HG03095 (cell line): ENCODE results near the gene DDA1.

Source experiments
- ATAC-seq: cut with Tn5 transposase; IDR thresholded peaks from one replicate; pipeline ENCODE4 v1.9.1; 2021; ENCODE audit warnings: moderate library complexity; ENCODE audit not compliant: unreplicated experiment

DDA1 gene

DNA sequence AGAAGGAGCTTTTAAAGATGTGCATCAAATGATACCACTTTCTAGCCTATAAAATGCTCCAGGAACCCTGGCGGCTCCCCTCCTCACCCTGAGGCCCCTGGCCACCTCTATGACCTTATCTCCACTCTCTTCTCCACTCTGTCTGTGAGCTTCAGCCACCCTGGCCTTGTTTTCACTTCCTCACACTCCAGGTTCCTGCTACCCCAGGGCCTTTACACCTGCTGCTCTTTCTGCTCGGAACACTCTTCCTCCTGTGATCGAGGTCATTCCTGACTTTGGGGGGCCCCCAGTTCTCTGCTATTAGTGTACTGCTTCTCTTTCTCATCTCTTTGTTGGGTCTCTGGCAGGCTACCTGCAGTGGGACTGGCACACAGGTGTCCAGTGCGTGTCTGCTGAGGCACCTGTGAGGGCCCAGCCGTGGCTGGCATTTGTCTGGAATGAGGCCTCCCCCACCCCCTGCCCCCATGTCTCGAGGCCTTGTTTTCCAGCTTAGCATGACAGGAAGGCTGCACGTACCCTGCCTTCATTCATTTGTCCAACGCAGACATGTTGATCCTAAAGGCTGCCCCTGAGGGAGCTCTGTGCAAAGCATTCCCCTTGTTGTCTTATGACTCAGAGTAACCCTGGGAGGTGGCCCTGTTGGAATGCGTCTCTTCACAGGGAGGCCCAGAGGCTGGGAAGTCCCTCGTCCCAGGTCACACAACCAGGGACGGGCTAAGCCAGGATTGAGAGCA is 2.3 kb downstream of the DDA1 start:
- no peak for ATAC-seq

DNA sequence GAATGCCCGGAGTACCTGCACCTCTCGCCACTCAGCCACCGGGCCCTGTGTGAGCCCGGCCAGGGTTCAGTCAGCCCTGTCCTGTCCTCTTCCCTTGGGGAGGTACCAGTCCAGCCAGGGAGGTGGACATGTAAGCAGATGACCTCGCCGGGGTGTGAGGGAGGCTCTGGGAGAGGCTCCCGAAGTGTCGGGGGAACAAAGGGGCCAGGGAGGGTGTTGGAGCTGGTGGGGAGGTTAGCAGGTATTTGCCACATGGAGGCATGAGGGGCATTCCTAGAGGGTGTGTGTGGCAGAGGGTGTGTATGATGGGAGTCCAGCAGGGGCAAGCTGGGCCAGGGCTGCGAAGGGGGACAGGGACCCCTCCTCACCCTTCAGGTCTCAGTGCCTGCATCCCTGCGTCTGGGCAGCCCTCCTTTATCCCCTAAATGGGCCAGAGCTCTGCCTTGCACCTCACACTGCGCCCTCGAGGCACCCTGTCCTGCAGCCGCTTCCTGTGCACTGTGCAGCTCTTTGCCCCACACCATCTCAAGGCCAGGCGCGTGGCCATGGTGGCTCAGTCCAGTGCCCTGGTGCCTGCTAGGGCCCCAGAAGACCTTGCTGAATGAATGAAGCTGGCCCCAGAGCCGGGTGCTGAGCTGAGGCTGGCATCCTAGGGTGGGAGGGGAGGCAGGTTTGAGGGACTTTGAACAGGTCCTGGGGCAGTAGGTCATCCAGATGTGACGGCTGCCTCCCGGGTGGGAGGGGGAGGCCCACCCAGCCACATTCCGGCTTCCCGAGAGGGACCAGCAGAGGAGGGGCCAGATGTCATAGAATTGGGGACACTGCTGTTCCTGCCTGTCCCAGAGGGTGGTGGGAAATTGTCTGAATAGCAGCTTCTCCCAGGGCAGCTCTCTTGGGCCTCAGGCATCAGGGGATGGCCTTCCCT is 3.1 kb downstream of the DDA1 start:
- no peak for ATAC-seq

DNA sequence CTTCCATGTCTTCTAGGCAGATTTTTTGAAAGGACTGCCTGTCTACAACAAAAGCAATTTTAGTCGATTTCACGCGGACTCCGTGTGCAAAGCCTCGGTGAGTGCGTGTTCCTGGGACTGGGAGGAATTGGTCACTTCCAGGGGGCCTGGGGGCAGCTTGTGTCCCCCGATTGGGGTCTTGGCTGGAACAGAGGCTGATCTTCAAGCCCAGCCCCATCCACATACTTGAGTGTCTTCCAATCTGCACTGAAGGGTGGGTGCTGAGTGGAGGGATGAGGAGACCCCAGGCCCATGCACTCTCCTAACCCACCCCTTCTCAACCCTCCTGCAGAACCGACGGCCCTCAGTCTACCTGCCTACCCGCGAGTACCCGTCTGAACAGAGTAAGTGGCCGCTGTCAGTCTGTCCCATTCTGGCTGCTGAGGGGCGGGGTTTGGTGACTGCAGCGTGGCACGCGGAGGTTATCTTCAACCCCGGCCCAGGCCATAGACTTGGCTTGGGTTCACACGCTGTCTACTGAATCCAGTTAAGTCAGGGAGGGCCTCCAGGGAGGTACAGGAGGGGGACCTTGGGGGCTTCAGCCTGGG is 4.7 kb downstream of the DDA1 start:
- ATAC-seq: no peak

DNA sequence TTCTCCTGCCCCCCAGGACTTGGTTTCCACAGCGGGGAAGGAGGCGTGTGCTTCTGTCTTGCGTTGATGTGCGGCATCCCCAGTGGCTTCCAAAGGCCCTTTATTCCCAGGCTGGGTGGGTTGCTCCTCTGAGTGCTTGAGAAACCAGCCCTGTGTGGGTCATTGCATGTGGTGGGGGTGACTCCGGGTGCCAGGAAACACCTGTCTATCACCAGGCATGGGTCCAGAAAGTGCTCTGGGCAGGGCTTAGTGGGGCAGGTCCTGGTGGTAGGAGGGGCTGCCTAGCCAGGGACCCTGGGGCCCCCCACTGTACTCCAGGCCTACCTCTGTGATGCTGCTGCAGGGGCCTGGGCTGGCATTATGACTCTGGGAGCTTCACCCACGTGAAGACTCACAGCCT is 9.6 kb downstream of the DDA1 start:
- no peak for ATAC-seq

DNA sequence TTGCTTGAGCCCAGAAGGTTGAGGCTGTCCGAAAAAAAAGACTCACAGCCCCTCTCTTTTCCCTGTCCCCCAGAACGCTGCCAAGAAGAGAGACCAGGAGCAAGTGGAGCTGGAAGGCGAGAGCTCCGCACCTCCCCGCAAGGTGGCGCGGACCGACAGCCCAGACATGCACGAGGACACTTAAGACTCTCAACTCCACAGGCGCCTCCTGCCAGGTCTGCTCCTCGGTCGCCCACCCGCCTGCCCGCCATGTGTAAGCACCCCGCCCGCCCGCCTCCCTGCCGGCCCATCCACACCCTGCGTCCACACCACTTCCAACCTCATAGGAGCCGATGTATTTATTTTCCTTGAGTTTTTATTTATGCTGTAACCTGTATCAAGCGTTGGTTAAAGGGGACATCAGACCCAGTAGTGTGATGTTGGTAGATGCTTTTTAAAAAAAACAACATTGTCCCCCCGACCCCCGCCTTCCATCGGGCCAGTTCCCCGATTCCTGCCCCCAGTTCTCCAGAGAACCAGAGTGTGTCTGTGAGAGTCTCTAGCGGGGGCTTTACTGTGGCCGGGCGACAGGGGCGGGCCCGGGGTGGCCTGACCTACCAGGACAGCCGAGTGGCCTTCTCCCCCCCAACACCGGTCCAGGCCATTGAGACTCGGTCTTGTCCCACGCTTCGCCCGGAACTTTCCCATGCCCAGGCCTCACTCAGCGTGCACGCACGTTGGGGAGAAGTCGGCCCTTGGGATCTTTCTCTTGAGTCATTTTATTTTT is 10.3 kb downstream of the DDA1 start:
- ATAC-seq: no peak

DNA sequence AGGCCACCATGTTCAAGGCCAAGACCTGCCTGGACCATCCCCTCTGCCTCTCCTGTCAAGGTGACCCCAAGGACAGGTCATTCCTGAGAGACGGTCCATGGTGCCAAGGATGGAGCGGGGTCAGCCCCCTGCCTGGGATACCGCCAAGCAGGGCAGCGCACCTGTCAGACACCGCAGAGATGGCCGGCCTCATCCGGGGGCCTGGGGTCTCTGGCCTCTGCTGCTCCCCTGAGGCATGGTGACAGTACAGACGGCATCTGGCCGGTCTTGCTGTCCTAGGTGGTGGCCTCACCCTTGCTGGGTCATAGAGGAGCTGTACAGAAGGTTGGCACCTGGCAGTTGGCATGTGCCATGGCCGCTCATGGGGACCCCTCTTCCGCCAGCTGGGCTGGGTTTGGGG is 11.1 kb downstream of the DDA1 start:
- no peak for ATAC-seq

DNA sequence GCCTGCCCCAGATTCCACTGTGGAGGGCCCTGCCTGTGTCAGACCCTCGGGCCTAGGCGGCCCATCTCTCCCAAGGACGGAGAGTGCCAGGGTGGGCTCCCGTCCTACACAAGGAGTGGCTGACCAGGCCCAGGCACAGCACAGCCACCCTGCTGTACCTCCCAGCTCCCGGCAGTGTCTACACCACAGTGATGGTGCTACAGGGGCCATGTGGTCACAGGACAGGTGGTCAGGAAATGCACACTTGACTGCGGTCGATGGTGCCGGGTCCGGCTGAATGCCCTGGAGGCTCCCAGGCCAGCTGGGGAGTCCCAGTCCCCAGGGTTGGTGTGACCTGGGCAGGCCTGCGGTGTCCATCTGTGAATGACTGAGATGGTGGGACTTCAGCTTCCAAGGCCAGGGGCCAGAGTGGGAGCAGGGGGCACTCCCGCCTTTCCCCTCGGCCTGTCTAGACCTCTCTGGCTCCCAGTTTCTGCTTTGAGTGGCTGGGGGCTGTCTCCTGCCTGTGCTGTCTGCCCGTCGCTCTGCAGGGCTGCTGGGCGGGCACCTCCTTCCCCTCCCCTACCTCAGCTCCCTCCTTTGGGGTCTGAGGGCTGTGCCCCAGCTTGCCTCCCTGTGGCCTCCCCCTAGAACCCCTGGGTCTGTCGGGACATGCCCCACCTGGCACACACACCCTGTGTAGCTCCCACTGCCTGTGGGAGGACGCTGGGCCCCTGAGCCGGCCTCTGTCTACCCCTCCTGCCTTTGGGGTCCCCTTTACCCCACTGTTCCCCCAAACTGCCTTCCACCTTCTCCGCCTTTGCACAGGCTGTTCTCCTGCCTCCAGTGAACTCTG is 12.5 kb downstream of the DDA1 start:
- ATAC-seq: no peak

DNA sequence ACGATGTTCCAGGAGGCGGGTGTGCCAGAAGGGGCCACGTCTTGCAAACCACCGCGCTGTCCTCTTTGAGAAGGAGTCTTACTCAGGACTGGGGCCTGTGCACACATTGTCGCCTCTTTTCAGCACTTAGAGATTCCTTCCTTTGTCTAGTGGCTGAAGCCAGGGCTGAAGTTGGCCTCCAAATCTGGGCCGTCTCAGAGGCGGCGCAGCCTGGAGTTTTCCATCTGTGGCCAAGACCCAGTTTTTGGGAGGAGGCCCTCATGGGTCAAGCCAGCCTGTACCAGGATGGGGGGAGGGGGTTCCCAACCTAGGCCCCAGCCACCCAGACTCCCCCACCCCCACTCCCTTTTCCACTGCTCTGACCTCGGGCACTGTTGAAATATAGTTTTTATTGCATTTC is 13.5 kb downstream of the DDA1 start:
- no peak for ATAC-seq

DNA sequence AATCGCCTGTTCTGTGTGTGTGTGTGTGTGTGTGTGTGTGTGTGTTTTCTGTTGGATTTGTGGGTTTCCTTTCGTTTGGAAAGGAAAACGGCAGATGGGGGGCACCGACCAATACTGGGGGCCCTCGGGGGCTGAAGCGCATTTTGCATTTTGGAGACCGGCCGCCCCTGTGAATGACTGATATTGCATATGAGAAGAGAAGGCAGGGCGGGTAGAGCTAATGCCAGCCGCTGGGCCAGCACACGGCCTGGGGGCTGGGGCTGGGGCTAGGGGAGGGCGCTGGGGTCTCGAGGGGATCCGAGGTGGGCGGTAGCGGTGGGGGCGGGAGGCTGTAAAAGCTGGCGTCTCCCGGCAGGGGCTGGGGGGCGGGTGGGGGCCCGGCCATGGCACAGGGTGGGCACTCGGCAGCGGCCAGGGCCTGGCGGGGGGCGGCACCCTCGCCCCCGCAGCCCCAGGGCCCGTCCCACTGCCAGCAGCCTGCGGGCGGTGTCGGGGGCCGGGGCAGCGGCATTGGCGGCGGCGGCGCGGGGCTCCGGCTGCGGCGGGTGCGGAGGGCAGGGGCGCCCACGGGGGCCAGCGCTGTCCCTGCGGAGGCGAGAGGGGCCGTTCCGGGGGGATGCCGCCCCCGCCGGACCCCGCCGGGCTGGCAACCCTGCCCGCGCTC is 14.1 kb downstream of the DDA1 start:
- ATAC-seq: no peak

DNA sequence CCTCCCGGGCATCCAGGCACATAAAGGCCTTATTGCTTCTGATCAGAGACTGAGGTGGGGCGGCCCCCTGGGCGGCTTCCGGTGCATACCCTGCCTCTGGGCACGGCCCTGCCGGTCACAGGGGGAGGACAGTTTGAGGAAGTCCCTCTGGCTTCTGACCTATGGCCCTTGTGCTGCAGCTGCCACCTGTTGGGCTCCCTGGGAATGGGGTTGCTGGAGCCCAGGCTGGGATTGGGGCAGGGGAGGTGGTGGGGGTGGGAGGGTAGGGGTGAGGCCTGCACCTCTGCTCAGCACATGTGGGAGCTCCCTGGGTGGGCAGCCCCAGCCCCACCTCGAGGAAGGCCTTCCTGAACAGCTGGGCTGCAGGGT is 14.6 kb downstream of the DDA1 start:
- ATAC-seq: no peak

DNA sequence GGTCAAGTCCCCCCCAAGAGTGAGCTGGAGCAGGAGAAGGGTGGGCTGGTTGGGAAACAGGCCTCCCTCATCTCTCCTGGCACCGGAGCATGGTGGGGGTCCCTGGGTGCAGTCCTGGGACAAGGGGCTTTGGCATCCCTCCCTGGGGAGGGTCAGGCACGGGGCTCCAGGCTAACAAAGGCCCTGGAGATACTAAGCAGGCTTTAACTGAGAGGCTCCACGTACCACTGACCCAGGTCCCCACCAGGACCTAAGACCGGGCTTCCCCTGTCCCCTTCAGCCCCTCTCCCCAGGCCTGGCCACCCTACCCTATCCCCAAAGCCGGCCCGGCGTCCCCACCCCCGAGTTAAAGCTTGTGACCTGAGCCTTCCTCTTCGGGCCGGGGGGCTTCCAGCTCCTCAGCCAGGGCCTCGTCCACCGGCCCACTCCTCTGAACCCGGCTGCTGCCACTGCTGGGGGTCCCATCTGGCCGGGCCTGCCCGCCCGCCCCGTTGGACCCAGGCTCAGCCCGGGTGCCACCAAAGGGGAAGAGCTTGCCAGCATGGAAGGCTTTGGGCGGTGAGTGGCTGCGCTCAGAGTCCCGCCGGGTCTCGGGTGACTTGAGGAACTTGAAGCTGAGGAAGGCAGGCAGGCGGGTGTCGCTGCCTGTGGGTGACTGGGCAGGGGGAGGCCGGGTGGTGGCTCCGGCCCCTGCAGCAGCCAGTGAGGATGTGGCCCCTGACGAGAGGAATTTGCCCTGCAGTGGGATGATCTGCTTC is 15.2 kb downstream of the DDA1 start:
- ATAC-seq: no peak

DNA sequence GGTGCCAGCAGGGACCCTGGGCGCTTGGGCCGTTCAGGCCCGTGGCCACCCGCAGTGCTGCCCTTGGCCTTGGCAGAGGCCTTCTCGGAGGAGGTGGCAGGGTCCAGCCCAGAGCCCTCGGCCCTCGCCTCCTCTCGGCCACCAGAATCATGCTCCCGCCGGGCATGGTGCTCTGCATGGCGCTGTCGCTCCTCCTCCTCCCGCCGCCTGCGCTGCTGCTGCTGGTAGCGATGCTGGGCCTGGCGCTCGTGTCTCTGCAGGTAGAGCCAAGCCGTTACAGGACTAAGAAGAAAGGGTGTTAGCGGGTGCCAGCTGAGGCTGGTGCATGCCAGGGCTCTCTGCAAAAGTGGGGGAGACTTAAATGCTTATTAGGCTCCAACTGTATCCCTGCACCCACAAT is 15.8 kb downstream of the DDA1 start:
- no peak for ATAC-seq

DNA sequence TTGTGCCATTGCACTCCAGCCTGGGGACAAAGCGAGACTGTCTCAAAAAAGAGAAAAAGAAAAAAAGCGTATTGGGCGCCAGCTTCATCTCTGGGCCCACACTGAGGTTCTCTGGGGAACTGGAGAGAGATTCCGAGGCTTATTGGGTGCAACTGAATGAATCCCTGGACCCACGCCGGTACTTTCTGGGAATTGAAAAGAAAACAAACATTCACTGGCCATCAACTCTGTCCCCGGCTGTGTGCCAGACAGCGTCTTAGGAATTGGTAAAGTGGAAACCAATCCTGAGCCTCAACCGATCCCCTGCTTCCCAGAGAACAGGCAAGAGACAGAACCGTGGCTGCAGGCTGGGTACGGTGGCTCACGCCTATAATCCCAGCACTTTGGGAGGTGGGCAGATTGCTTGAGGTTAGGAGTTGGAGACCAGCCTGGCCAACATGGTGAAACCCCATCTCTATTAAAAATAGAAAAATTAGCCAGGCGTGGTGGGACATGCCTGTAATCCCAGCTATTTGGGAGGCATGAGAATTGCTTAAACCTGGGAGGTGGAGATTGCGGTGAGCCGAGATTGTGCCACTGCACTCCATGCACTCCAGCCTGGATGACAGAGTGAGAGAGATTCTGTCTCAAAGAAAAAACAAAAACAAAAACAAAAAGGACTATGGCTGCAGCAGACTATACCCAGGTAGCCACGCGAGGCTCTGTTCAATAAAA is 16.7 kb downstream of the DDA1 start:
- no peak for ATAC-seq

DNA sequence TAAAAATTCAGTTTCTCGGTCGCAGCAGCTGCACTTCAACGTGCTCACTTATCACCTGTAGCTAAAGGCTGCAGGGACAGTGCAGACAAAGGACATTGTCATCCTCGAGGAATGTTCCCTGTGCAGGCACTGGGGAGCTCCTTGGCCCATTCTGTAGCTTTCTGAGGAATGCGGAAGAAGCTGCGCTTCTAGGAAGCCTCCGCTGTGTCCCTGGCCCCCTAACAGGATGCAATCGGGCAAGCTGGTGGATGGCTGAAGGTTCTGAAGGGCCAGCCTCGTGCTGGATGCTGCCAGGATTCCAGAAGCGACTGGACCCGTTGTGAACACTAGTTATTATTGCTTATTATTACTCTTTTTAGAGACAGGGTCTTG is 17.2 kb downstream of the DDA1 start:
- ATAC-seq: no peak

DNA sequence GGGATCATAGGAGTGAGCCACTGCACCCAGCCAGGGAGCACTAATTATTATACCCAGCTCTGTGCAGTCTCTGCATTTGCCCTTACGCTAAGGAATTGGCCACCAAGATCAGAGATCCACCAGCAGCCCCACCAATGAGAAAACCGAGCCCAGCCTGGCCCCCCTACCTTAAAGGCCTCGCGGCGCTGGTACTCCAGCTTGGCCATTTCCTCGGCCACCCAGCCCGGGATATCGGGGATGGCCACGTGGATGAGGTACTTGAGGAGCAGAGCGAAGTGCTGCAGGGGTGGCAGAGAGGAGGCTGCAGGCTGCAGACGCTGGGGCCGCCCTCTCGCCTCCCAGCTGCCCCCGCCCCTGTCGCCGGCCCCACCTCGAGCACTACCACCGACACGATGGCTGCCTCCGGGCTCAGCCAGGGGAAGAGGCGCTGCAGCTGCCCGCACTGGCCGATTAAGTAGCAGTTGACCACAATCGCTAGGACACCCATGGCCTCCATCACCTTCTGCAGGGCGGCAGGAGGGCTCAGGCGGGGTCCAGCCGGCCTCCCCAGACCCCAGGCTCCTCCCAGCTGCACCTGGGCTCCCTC is 17.8 kb downstream of the DDA1 start:
- ATAC-seq: no peak

DNA sequence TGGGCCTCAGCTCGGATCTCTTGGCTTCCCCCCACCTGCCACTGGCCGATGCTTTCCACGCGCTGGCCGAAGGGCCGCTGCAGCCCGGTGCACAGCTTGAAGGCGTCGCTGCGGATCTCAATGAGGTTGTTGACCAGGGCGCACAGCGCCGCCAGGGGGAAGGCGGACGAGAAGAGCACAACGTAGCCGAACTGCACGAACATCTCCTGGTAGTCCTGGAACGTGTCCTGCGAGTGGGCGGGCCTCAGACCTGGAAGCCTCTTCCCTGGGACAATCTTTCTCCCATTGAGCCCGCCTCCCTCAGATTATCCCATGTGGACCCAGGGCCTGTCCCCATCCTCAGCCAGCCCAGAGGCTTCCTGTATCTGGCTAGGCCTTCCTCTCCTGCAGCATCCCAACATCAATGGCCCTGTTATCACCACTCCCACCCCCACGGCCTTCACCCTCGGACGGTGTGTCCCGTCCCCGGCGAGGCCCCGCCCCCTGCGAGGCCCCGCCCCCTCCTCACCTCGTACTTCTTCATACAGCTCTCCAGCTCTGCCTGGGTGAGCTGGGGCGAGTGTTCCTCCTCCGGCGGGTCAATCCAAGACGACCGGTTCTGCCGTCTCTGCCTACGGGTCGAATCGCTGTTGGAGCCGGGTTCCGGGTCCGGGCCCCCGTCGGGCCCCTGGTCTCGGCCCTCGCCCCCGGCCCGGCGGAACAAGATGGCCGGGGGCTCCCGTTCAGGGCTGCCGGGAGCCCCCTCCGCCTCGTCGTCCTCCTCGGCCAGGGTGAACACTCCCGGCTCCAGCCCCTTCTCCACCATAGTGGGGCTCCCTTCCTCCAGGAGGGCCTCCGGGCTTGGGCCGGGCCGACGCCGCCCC is 18.5 kb downstream of the DDA1 start:
- no peak for ATAC-seq
